ENCODE measurements around the gene DHDDS.

GRCh38 chr1:26440259-26440658, 8.1 kb downstream of the DHDDS start:
- TF ChIP-seq, protein P1, sequence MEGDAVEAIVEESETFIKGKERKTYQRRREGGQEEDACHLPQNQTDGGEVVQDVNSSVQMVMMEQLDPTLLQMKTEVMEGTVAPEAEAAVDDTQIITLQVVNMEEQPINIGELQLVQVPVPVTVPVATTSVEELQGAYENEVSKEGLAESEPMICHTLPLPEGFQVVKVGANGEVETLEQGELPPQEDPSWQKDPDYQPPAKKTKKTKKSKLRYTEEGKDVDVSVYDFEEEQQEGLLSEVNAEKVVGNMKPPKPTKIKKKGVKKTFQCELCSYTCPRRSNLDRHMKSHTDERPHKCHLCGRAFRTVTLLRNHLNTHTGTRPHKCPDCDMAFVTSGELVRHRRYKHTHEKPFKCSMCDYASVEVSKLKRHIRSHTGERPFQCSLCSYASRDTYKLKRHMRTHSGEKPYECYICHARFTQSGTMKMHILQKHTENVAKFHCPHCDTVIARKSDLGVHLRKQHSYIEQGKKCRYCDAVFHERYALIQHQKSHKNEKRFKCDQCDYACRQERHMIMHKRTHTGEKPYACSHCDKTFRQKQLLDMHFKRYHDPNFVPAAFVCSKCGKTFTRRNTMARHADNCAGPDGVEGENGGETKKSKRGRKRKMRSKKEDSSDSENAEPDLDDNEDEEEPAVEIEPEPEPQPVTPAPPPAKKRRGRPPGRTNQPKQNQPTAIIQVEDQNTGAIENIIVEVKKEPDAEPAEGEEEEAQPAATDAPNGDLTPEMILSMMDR (IDR thresholded peaks at IDR 0.05; ENCODE audit: low read depth, low read length): no peak
- TF ChIP-seq POLR2A (IDR thresholded peaks at IDR 0.05; ENCODE audit: extremely low read depth, insufficient read length): no peak
- TF ChIP-seq, protein P2, sequence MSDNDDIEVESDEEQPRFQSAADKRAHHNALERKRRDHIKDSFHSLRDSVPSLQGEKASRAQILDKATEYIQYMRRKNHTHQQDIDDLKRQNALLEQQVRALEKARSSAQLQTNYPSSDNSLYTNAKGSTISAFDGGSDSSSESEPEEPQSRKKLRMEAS (IDR thresholded peaks at IDR 0.05; ENCODE audit: low read depth, low read length): no peak

Data from NB4 (cell line).